Ascending aorta (tissue), 2 donors: Measurements from ENCODE around the gene HOXC6. TPM values are rescaled to one million over a fixed set of nuclear protein-coding genes. Genes with fewer than 3 reads are reported as not detected.

Experiments
- DNase-seq, 2 donors: peaks; one replicate each; pipeline ENCODE4 v3.0.0-alpha.2; 2019; ENCODE audit warnings: low spot score in 2 of 2
- H3K27ac ChIP-seq, 2 donors: fragments of 200-600 bp; sonication (generic); one replicate each; pipeline ENCODE4 v1.5.1; 2016 to 2017; ENCODE audit warnings: mild to moderate bottlenecking in 1 of 2
- H3K27me3 ChIP-seq: fragments of 200-600 bp; sonication (generic); one replicate; pipeline ENCODE4 v1.5.1; 2017
- H3K36me3 ChIP-seq, 2 donors: fragments of 200-600 bp; sonication (generic); one replicate each; pipeline ENCODE4 v1.5.1; 2016
- H3K4me1 ChIP-seq, 2 donors: fragments of 200-600 bp; sonication (generic); one replicate each; pipeline ENCODE4 v1.5.1; 2016 to 2017; ENCODE audit warnings: mild to moderate bottlenecking in 1 of 2
- H3K4me3 ChIP-seq, 2 donors: fragments of 200-600 bp; sonication (generic); one replicate each; pipeline ENCODE4 v1.5.1; 2016 to 2017; ENCODE audit warnings: mild to moderate bottlenecking in 1 of 2
- H3K9me3 ChIP-seq, 2 donors: fragments of 200-600 bp; sonication (generic); one replicate each; pipeline ENCODE4 v1.5.1; 2016
- intact Hi-C: fragments of 100-400 bp; cut with DNase I; formaldehyde crosslinking; loops from one replicate; pipeline ENCODE4 v1.15.1; 2023
- total RNA-seq: library from RNA; depleted of rRNA; stranded (reverse); fragments of >200 nt; gene quantifications from one replicate; pipeline ENCODE4 v1.1.0, GENCODE V29; 2016
- TF ChIP-seq, protein P1 (sequence below), 3 experiments: fragments of 200-600 bp in 2 of 3; fragments of 450-650 bp in 1 of 3; sonication (generic) in 2 of 3; IDR thresholded peaks; one replicate each; pipeline ENCODE4 v1.5.1; 2016 to 2019; ENCODE audit warnings: antibody characterized with exemption in 3 of 3, mild to moderate bottlenecking in 1 of 3, moderate library complexity in 1 of 3

The HOXC6 gene
- total RNA-seq, 1 donor from 2014 or later, result 7.6 TPM

DNA sequence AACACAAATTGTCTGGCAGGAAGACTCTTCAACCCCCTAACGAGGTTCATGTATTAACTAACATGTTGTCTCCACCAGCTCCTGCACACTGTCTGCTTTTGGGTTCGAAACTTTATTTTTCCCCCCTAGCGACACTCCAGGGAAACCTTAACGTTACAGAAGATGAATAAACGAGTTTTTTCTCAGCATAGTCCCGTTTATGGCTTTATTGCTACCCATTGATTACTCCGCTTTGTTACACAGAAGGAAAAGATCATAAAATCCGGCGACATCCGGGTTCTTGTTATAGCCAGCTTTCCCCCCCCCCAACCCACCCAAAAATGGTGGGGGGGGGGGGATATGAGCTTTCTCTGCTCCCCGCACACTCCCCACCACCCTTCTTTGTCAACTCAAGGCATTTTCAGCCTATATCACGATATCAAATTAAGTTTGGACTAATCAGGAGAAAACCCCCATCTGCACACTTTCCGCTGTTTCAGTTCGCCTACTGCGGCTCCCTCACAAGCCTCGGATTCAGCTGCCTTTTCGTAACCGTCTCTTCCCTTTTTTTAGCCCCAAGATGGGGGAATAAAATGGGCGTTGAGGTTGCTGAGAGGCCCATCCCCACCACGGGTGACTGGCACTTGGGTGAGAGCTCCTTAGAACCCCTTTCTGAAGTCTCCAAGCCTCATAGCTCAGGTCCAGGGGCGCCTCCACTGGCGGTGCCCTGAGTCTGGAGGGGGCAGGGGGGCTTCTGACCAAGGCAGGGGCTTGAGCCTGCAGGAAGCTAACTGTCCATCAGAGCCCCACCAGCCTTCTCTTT is 1.4 kb upstream of the HOXC6 start:
- DNase-seq, result no peak
- TF ChIP-seq, protein P1, sequence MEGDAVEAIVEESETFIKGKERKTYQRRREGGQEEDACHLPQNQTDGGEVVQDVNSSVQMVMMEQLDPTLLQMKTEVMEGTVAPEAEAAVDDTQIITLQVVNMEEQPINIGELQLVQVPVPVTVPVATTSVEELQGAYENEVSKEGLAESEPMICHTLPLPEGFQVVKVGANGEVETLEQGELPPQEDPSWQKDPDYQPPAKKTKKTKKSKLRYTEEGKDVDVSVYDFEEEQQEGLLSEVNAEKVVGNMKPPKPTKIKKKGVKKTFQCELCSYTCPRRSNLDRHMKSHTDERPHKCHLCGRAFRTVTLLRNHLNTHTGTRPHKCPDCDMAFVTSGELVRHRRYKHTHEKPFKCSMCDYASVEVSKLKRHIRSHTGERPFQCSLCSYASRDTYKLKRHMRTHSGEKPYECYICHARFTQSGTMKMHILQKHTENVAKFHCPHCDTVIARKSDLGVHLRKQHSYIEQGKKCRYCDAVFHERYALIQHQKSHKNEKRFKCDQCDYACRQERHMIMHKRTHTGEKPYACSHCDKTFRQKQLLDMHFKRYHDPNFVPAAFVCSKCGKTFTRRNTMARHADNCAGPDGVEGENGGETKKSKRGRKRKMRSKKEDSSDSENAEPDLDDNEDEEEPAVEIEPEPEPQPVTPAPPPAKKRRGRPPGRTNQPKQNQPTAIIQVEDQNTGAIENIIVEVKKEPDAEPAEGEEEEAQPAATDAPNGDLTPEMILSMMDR (IDR thresholded peaks at IDR 0.05), result no peak
- no peaks in the 10 kb centered on the region for H3K4me1 ChIP-seq
- peaks cover 4% of the 10 kb centered on the region for H3K27me3 ChIP-seq
- no peaks in the 10 kb centered on the region for H3K9me3 ChIP-seq
- H3K27ac ChIP-seq, result no peak overlapping the region
- no peaks in the 10 kb centered on the region for H3K36me3 ChIP-seq
- intact Hi-C loops, result no loop called here
- H3K4me3 ChIP-seq, result no peak overlapping the region

GRCh38 chr12:54027442-54027786 is 826 bp upstream of the HOXC6 start:
- Histone ChIP-seq H3K27me3 (peaks cover 4% of the 10 kb centered on the region), H3K4me1 (no peaks in the 10 kb centered on the region), H3K27ac (no peak overlapping the region), H3K9me3 (no peaks in the 10 kb centered on the region), H3K36me3 (no peaks in the 10 kb centered on the region), H3K4me3 (no peak overlapping the region)
- TF ChIP-seq, protein P1 (IDR thresholded peaks at IDR 0.05), result no peak
- intact Hi-C loops, result no loop called here
- no peak for DNase-seq

- H3K36me3 ChIP-seq, result no peaks in the 10 kb centered on the region
- no peak for DNase-seq
- H3K4me1 ChIP-seq, result peaks cover 0 to 5% of the 10 kb centered on the region in 2 donors
- TF ChIP-seq, protein P1 (IDR thresholded peaks at IDR 0.05), result no peak
- H3K9me3 ChIP-seq, result no peaks in the 10 kb centered on the region
- intact Hi-C loops, result loop anchor here (5.0 kb wide), 1 partner anchor 113 kb away; no protein-coding TSS in a partner anchor
- H3K4me3 ChIP-seq, result peak overlapping the region; percentile 43 to 60
- H3K27me3 ChIP-seq, result peaks cover 4% of the 10 kb centered on the region
- H3K27ac ChIP-seq, result no peak overlapping the region
Observed at GRCh38 chr12:54029529-54030441, 1.5 kb downstream of the HOXC6 start.

DNA sequence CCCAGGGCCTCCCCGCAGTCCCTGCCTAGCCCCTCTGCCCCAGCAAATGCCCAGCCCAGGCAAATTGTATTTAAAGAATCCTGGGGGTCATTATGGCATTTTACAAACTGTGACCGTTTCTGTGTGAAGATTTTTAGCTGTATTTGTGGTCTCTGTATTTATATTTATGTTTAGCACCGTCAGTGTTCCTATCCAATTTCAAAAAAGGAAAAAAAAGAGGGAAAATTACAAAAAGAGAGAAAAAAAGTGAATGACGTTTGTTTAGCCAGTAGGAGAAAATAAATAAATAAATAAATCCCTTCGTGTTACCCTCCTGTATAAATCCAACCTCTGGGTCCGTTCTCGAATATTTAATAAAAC is 2.2 kb downstream of the HOXC6 start:
- peaks cover 0 to 5% of the 10 kb centered on the region in 2 donors for H3K4me1 ChIP-seq
- H3K27ac ChIP-seq, result peak overlapping the region in 1 of 2 donors; percentile 14
- DNase-seq, result no peak
- peaks cover 4% of the 10 kb centered on the region for H3K27me3 ChIP-seq
- peak overlapping the region in 1 of 2 donors; percentile 60 for H3K4me3 ChIP-seq
- intact Hi-C loops, result loop anchor here (5.0 kb wide), 1 partner anchor 112 kb away; no protein-coding TSS in a partner anchor
- no peaks in the 10 kb centered on the region for H3K9me3 ChIP-seq
- TF ChIP-seq, protein P1 (IDR thresholded peaks at IDR 0.05), result no peak
- no peaks in the 10 kb centered on the region for H3K36me3 ChIP-seq

GRCh38 chr12:54030889-54031471 is 2.7 kb downstream of the HOXC6 start:
- H3K9me3 ChIP-seq, result no peaks in the 10 kb centered on the region
- intact Hi-C loops, result loop anchor here (5.0 kb wide), 1 partner anchor 111 kb away; no protein-coding TSS in a partner anchor
- peaks cover 0 to 5% of the 10 kb centered on the region in 2 donors for H3K4me1 ChIP-seq
- H3K27ac ChIP-seq, result peak overlapping the region; percentile 14
- peaks cover 4% of the 10 kb centered on the region for H3K27me3 ChIP-seq
- peak overlapping the region in 1 of 2 donors; percentile 38 for H3K4me3 ChIP-seq
- TF ChIP-seq, protein P1 (IDR thresholded peaks at IDR 0.05), result no peak
- DNase-seq, result no peak
- no peaks in the 10 kb centered on the region for H3K36me3 ChIP-seq
